Mesodermal cell (in vitro differentiated cells): ENCODE measurements around the gene CHD2.

Source experiments
- H3K27ac ChIP-seq: 2 replicates; pipeline ENCODE4 v1.7.0; 2013; ENCODE audit warnings: mild to moderate bottlenecking, low read depth, low read length, moderate library complexity; ENCODE audit not compliant: severe bottlenecking
- H3K36me3 ChIP-seq: 2 replicates; pipeline ENCODE4 v1.7.1; 2013; ENCODE audit warnings: mild to moderate bottlenecking, low read length, moderate library complexity; ENCODE audit not compliant: control insufficient read depth, insufficient read depth
- H3K4me1 ChIP-seq: one replicate; pipeline ENCODE4 v1.7.1; 2013; ENCODE audit warnings: mild to moderate bottlenecking, low read length; ENCODE audit not compliant: insufficient read depth, control insufficient read depth, poor library complexity, severe bottlenecking
- H3K4me3 ChIP-seq: 2 replicates; pipeline ENCODE4 v1.7.0; 2013; ENCODE audit warnings: low read length, control low read depth, mild to moderate bottlenecking; ENCODE audit not compliant: insufficient read depth, poor library complexity, severe bottlenecking; ENCODE audit errors: extremely low read depth
- H3K9me3 ChIP-seq: 2 replicates; pipeline ENCODE4 v1.7.1; 2013; ENCODE audit warnings: mild to moderate bottlenecking, low read length, moderate library complexity; ENCODE audit not compliant: control insufficient read depth
- WGBS, 2 experiments: methylation state at CpG; one replicate each; pipeline ENCODE4 v1.1.5; 2013; ENCODE audit warnings: missing lambda C conversion rate in 2 of 2; ENCODE audit not compliant: insufficient coverage in 2 of 2; 5-methylcytosine and 5-hydroxymethylcytosine counted together

The CHD2 gene

GRCh38 chr15:92886042-92886537, 14.0 kb upstream of the CHD2 start:
- peaks cover 42% of the 10 kb centered on the region for H3K36me3 ChIP-seq
- peak overlapping the region; percentile 3 for H3K27ac ChIP-seq
- WGBS, 2 experiments, result no CpG with 5 or more reads among the region's 2 CpGs
- peak overlapping the region; percentile 6 for H3K4me3 ChIP-seq
- H3K4me1 ChIP-seq, result peaks cover 8% of the 10 kb centered on the region
- H3K9me3 ChIP-seq, result no peaks in the 10 kb centered on the region

GRCh38 chr15:92886815-92887214, 13.3 kb upstream of the CHD2 start:
- H3K9me3 ChIP-seq, result no peaks in the 10 kb centered on the region
- H3K36me3 ChIP-seq, result peaks cover 49% of the 10 kb centered on the region
- H3K27ac ChIP-seq, result peak overlapping the region; percentile 3
- peaks cover under 1% of the 10 kb centered on the region for H3K4me1 ChIP-seq
- peak overlapping the region; percentile 6 for H3K4me3 ChIP-seq
- WGBS, 2 experiments, result 100% methylated on average over 1 to 2 of the region's 8 CpGs

GRCh38 chr15:92887869-92888268, 12.3 kb upstream of the CHD2 start:
- no CpG with 5 or more reads among the region's 3 CpGs for WGBS, 2 experiments
- Histone ChIP-seq H3K4me3 (no peak overlapping the region), H3K27ac (no peak overlapping the region), H3K4me1 (no peaks in the 10 kb centered on the region), H3K9me3 (no peaks in the 10 kb centered on the region), H3K36me3 (peaks cover 60% of the 10 kb centered on the region)

GRCh38 chr15:92889390-92890107, 10.6 kb upstream of the CHD2 start:
- H3K4me1 ChIP-seq, result no peaks in the 10 kb centered on the region
- 86% methylated on average over 1 of the region's 5 CpGs; no CpG with 5 or more reads in 1 of the 2 experiments for WGBS, 2 experiments
- H3K4me3 ChIP-seq, result no peak overlapping the region
- no peak overlapping the region for H3K27ac ChIP-seq
- no peaks in the 10 kb centered on the region for H3K9me3 ChIP-seq
- H3K36me3 ChIP-seq, result peaks cover 70% of the 10 kb centered on the region

GRCh38 chr15:92891533-92892200, 8.5 kb upstream of the CHD2 start:
- Histone ChIP-seq H3K4me3 (no peak overlapping the region), H3K27ac (no peak overlapping the region), H3K4me1 (no peaks in the 10 kb centered on the region), H3K36me3 (peaks cover 76% of the 10 kb centered on the region), H3K9me3 (no peaks in the 10 kb centered on the region)
- WGBS, 2 experiments, result 100% methylated on average over 1 of the region's 3 CpGs; no CpG with 5 or more reads in 1 of the 2 experiments

GRCh38 chr15:92892201-92892555, 7.9 kb upstream of the CHD2 start:
- Histone ChIP-seq H3K4me1 (no peaks in the 10 kb centered on the region), H3K4me3 (no peak overlapping the region), H3K27ac (no peak overlapping the region), H3K36me3 (peaks cover 74% of the 10 kb centered on the region), H3K9me3 (no peaks in the 10 kb centered on the region)
- 100% methylated on average over 1 to 2 of the region's 3 CpGs for WGBS, 2 experiments

- no peaks in the 10 kb centered on the region for H3K9me3 ChIP-seq
- H3K36me3 ChIP-seq, result peaks cover 77% of the 10 kb centered on the region
- H3K27ac ChIP-seq, result no peak overlapping the region
- no peak overlapping the region for H3K4me3 ChIP-seq
- WGBS, 2 experiments, result 50% methylated on average over 2 of the region's 2 CpGs; no CpG with 5 or more reads in 1 of the 2 experiments
- no peaks in the 10 kb centered on the region for H3K4me1 ChIP-seq
Measured at GRCh38 chr15:92893200-92893599, 6.9 kb upstream of the CHD2 start.

- peaks cover 54% of the 10 kb centered on the region for H3K36me3 ChIP-seq
Measured at GRCh38 chr15:92896561-92896960, 3.6 kb upstream of the CHD2 start.

GRCh38 chr15:92897620-92898019, 2.5 kb upstream of the CHD2 start:
- Histone ChIP-seq H3K4me1 (no peaks in the 10 kb centered on the region), H3K36me3 (peaks cover 43% of the 10 kb centered on the region), H3K27ac (no peak overlapping the region), H3K4me3 (no peak overlapping the region), H3K9me3 (no peaks in the 10 kb centered on the region)
- 89% methylated on average over 1 of the region's 1 CpG; no CpG with 5 or more reads in 1 of the 2 experiments for WGBS, 2 experiments

More at GRCh38 chr15:92896561-92896960, 3.6 kb upstream of the CHD2 start:
- Histone ChIP-seq H3K27ac (peak overlapping the region; percentile 57), H3K4me3 (no peak overlapping the region), H3K4me1 (no peaks in the 10 kb centered on the region), H3K9me3 (no peaks in the 10 kb centered on the region)

GRCh38 chr15:92898988-92899582, 1.0 kb upstream of the CHD2 start:
- 96 to 98% methylated on average over 5 of the region's 5 CpGs for WGBS, 2 experiments
- Histone ChIP-seq H3K36me3 (peaks cover 31% of the 10 kb centered on the region), H3K27ac (peak overlapping the region; percentile 48), H3K9me3 (no peaks in the 10 kb centered on the region), H3K4me1 (no peaks in the 10 kb centered on the region), H3K4me3 (no peak overlapping the region)

- WGBS, 2 experiments, result no CpG with 5 or more reads among the region's 1 CpG
- Histone ChIP-seq H3K27ac (peak overlapping the region; percentile 99), H3K36me3 (peaks cover 26% of the 10 kb centered on the region), H3K4me3 (peak overlapping the region; percentile 70), H3K4me1 (no peaks in the 10 kb centered on the region), H3K9me3 (no peaks in the 10 kb centered on the region)
Measured at GRCh38 chr15:92899601-92899947, 550 bp upstream of the CHD2 start.
